GM12878 (cell line): Measurements from ENCODE around the gene ZNF839.

Source experiments
- CTCF ChIP-seq, 3 experiments: IDR thresholded peaks in 2 of 3; conservative IDR thresholded peaks in 1 of 3; 2 replicates each; pipeline ENCODE4 v1.5.1; 2011; ENCODE audit warnings: low read depth in 3 of 3, low read length in 3 of 3, mild to moderate bottlenecking in 3 of 3, control low read depth in 2 of 3, moderate library complexity in 2 of 3, inconsistent platforms in 1 of 3, mixed read lengths in 1 of 3; ENCODE audit not compliant: control insufficient read depth in 2 of 3, insufficient read depth in 1 of 3; ENCODE audit errors: extremely low read depth in 1 of 3
- JUND ChIP-seq: IDR thresholded peaks from 2 replicates; pipeline ENCODE4 v1.6.1; 2012; ENCODE audit warnings: low read depth, mild to moderate bottlenecking, low read length, improper control_type of control experiment, moderate library complexity
- MAX ChIP-seq: IDR thresholded peaks from 2 replicates; pipeline ENCODE4 v1.6.1; 2012; ENCODE audit warnings: low read depth, low read length, improper control_type of control experiment
- POLR2A ChIP-seq: IDR thresholded peaks from 2 replicates; pipeline ENCODE4 v1.6.1; 2011; ENCODE audit warnings: low read depth, mild to moderate bottlenecking, low read length
- REST ChIP-seq: IDR thresholded peaks from 2 replicates; pipeline ENCODE4 v1.6.1; 2012; ENCODE audit warnings: mild to moderate bottlenecking, low read depth, low read length
- USF1 ChIP-seq: IDR thresholded peaks from 2 replicates; pipeline ENCODE4 v1.6.1; 2011; ENCODE audit warnings: borderline replicate concordance, low read depth, mild to moderate bottlenecking, moderate library complexity, mixed read lengths, low read length; ENCODE audit not compliant: insufficient read depth; ENCODE audit errors: extremely low read length

GRCh38 chr14:102304611-102305506 is 14.7 kb upstream of the ZNF839 start, which contains the start of gene MOK:
- TF ChIP-seq POLR2A = no peak
- TF ChIP-seq CTCF (IDR thresholded peaks at IDR 0.05 in 2 of 3, conservative IDR thresholded peaks at IDR 0.05 in 1 of 3; ENCODE audit: control insufficient read depth in 2 of 3, extremely low read depth in 1 of 3, insufficient read depth in 1 of 3, low read depth in 3 of 3, low read length in 3 of 3) = no peak
- no peak; the same call in 1 of the 2 replicates for TF ChIP-seq MAX
- no peak for TF ChIP-seq REST
- no peak for TF ChIP-seq JUND
- TF ChIP-seq USF1 = no peak
